ENCODE measurements around the gene AGPAT2.

Gene AGPAT2

DNA sequence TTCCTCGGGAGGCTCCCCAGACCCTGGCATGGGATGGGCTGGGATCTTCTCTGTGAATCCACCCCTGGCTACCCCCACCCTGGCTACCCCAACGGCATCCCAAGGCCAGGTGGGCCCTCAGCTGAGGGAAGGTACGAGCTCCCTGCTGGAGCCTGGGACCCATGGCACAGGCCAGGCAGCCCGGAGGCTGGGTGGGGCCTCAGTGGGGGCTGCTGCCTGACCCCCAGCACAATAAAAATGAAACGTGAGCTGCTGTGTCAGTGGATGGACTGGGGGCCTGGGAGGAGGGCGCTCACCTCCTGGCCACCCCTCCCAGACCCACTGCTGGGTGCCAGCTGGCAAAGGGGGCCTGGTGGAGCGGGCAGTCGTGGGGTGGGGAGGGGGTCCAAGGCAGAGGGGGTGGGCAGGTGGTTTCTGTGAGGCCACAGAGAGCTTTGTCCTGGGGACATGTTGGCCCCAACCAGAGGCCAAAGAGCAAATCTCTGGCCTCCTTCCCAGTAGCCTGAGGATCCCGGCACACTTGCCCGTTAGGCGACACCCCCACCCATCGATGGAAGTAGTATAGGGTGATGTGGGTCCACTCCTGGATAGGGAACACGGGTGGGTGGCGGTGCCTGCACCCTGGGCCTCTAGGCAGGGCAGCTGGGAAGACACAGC is 14.7 kb downstream of the AGPAT2 start:
- no peak for DNase-seq

DNA sequence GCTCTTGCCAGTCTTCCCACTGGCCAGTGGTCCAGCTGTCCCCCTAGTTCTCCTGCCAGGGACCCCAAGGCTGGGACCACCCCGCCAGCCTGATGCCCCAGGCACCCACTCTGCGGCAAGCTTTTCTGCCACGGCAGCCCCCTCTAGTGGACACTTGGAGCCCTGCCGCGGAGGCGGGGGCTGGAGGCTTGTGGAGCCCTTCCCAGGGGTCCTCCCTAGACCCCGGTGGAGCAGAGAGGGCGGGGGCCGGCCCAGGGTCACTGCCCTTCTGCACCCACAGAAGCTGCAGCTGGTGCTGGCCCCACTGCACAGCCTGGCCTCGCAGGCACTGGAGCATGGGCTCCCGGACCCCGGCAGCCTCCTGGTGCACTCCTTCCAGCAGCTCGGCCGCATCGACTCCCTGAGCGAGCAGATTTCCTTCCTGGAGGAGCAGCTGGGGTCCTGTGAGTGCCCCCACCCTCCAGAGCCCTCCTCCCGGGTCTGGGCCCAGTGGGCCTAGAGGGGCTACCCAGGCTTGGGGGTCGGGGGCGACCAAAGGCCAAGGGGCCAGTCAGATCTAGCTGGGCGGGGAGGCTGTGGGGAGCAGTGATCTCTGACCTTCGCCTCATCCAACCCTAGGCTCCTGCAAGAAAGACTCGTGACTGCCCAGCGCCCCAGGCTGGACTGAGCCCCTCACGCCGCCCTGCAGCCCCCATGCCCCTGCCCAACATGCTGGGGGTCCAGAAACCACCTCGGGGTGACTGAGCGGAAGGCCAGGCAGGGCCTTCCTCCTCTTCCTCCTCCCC is 15.4 kb downstream of the AGPAT2 start:
- DNase-seq, result peak in 1 of 2 donors; percentile 46

DNA sequence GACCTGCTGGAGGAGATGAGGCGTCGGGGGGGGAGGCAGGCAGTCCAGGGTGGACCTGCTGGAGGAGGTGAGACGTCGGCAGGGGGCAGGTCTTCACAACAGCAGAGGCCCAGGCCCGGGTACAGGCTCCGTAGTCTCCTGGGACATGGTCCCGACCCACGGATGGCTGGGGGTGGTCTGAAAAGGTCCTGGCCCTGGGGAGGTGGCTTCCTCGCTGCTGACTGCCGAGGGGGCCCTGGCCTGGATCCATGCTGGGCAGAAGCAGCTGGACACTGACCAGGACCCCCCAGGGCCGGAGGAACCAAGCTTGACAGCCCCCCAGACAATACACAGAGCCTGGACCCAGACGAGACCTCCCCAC is 16.0 kb downstream of the AGPAT2 start:
- no peak for DNase-seq

DNA sequence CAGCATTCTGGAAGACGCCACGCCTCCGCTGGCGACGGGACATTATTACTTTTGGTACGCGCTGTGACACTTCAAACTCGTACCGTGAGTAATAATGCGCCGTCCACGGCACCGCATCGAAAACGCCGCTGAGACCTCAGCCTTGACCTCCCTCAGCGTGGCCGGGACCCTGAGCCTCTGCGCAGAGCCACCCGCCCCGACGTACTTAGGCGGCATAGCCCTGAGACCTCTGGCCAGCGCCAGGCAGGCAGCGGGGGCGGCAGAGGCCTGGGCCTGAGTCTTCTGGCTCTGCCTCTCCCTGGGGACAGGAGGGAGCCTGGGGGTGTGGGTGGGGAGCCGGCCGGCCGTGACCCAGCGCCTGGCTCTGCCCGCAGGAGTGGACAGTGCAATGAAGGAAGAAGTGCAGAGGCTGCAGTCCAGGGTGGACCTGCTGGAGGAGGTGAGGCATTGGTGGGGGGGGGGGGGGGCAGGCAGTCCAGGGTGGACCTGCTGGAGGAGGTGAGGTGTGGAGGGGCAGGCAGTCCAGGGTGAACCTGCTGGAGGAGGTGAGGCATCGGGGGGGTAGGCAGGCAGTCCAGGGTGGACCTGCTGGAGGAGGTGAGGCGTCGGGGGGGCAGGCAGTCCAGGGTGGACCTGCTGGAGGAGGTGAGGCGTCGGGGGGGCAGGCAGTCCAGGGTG is 16.5 kb downstream of the AGPAT2 start:
- DNase-seq, result no peak

DNA sequence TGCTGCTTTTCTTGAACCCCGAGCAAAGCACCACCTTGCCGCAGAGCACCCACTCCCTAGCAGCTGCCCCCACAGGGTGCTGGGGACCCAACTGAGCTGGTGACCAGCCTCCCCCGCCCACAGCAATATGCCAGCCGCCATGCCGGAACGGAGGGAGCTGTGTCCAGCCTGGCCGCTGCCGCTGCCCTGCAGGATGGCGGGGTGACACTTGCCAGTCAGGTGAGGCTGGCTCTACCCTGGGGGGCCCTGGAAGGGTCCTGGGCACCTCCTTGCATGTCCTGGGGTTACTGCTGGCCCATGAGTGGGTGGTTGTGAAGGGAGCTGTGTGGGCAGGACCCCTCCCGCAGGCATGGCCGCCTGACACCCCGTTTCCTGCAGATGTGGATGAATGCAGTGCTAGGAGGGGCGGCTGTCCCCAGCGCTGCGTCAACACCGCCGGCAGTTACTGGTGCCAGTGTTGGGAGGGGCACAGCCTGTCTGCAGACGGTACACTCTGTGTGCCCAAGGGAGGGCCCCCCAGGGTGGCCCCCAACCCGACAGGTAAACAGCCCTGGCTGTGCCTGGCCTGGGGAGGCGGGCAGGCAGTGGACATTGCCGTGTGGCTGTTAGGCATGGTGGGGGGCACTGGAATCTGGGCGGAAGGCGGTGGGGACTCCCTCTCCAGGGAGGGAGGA is 17.3 kb downstream of the AGPAT2 start:
- no peak for DNase-seq

DNA sequence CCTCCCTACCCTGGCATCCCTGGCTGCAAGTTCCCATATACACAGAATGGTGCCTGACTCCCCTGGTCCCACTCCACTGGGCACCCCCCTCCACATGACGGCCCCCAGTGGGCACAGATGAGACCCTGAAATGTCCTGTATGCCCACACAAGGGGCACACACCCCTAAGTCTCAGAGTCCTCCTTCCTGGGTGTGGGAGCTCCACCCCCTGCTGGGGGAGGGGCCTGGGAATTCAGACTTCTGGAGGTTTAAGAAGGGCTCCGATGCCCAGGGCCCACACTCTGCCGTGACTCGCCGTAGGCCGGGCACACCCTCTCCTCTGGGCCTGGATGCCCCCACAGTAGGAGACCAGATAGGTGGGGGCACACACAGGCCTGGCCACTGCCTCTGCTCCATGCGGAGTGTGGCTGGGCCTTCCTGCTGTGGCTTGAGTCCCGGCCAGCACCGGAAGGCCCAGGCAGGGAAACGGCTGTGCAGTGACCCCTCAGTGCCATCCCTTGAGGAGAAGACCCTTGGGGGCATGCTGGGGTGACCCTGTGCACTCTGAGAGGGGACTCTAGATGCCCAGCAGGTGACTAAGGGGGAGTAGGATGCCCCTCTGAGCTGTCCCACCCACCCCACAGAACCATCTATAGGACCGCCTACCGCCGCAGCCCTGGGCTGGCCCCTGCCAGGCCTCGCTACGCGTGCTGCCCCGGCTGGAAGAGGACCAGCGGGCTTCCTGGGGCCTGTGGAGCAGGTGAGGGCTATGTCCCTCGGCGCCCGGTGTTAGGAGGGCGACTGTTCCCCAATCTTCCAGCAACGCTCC is 18.1 kb downstream of the AGPAT2 start:
- no peak for DNase-seq

DNA sequence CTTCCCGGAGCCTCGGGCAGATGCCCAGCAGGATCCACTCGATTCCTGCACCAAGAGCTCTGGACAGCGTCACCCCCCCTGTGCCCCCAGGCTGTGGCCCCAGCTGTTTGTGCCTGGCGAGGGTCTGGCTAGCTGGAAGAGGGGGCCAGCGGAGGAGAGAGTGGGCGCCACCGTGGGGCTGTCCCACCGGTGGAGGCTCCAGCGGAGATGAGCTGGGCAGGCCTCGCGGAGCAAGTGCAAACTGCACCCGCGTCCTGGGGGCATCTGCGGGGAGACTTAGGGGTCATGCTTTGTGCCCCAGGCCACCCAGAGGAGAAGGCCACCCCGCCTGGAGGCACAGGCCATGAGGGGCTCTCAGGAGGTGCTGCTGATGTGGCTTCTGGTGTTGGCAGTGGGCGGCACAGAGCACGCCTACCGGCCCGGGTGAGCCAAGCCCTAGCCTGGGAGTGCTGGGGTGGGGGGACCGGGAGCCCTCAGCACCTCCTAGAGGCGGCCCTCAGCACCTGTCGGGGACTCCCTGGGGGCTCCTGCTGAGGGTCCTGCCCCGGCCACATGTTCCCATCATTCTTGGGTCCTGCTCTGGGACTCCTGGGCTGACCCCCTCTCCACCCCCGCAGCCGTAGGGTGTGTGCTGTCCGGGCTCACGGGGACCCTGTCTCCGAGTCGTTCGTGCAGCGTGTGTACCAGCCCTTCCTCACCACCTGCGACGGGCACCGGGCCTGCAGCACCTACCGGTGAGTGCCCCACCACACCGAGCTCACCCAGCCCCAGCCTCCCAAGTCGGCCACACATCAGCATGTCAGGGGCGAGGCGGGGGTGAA is 19.1 kb downstream of the AGPAT2 start:
- DNase-seq, result no peak

DNA sequence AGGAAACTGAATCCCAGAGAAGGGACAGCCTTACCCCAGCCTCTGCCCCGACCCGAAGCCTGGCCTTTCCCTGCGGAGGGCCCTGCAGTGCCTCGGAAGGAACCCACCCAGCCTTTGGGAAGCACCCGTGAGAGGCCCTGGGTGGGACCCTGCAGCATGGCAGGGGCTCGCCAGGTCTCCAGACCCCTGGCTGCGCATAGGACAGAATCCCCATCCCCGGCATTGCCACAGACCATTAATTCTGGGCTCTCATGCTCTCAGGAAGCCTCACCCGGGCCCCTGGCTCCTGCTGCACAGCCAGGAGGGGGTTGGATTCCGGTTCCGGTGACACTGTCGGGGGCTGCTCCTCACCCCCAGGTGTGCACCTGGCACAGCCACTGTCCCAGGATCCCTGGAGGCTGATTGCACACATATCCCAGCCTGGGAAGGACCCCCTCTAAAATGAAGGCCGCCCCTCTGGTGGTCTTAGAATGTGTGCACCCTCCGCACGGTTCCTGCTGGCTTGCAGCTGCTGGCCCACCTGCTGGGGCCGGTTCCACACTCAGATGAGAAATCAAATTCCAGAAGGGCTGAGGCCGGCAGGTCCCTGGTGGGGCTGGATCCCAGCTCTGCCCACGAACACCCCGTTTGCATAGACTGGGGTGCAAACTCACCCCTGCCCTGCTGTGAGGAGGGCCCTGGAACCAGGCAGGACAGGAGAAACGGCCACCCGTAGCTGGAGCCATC is 19.9 kb downstream of the AGPAT2 start:
- no peak for DNase-seq

DNA sequence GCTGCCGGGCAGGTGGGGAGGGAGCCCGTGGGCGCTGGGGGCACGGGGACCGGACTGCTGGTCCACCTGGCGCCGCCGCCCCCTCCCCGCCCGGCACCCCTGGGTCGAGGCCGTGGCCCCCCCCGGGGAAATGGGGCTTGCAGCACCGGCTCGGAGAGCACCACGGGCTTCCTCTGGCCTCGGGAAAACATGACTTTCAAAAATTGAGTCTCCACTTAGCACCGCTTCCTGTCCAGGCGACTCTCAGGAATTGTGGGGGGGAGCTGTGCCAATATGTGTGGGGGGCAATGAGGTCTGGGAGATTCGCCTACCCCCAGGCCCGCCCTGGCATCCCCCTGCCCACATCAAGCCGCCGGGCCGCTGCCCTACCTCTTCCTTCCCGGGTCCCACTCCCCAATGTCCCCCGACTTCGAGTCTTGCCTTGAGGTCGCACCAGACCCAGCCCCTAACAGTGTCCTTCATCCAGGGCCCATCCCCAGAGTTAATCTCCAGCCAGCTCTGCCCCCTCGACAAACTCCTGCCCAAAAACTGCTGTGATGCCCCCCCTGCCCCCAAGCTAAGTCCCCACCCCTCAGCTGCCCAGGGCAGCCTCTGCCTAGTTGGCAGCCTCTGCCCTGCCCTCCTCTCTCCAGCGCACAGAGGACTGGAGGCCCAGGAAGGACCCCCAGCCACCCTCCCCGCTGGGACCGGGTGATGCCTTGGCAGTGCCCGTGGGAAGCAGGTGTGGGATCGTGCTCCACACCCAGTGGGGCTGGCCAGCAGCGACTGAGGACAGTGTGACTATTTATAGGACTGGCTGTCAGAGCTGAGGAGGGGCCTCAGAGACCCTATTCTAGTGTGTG is 20.7 kb downstream of the AGPAT2 start:
- no peak for DNase-seq

DNA sequence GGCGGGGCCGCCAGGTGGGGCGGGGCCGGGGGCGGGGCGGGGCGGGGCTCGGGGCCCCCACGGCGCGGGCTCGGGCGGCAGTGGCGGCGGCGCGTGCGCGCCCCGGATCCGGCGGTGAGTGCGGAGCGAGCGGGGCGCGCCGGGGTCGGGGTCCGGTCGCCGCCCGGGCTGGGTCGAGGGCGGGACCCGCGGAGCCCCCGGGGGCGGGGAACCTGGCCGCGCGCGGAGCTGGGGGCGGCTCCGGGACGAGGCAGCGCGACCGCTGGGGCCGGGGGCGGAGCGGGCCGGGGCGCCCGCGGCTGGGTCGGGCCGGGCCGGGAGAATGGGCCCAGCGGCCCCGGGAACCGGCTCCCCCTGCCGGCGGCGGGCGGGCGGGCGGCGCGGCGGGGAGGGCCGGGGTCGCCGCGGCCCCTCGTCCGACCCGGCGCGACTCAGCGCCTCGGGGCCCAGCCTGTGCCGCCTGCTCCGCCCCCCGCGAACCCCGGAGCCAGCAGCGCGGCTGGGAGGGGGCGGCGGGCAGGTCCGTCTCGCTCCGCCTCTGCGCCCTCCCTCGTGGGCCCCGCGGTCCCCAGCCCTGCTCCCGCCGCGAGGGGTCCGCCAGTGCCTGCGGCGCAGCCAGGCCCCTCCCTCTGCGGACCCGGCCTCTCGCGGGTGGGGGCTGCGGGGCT is 21.4 kb downstream of the AGPAT2 start:
- DNase-seq, result no peak

DNA sequence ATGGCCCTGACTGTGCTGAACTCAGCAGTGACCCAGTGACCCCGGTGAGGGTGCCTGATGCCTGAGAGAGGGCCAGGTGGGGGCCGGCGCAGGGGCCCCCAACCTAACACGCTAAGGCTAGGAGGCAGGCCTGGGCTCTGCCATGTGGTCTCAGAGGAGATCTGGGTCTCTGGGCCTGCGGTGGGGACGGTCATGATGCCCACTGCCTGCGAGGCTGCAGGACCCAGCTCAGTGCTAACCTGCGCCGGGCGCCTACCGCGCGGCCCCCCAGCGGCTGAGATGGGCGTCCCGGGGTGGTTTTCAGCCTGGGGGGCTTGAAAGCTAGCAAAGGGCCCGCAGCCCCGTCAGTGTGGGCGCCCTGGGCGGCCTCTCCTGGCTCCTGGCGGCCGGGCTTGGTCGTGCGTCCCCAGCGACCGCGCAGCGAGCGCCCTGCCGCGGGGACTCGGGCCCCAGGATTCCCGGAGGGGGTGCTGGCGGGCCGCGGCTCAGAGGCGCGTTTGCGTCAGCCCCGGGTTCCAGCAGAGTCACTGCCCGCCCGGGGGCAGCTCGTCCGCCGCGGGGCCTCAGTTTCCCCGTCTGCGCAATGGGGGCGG is 22.1 kb downstream of the AGPAT2 start:
- DNase-seq, result no peak

DNA sequence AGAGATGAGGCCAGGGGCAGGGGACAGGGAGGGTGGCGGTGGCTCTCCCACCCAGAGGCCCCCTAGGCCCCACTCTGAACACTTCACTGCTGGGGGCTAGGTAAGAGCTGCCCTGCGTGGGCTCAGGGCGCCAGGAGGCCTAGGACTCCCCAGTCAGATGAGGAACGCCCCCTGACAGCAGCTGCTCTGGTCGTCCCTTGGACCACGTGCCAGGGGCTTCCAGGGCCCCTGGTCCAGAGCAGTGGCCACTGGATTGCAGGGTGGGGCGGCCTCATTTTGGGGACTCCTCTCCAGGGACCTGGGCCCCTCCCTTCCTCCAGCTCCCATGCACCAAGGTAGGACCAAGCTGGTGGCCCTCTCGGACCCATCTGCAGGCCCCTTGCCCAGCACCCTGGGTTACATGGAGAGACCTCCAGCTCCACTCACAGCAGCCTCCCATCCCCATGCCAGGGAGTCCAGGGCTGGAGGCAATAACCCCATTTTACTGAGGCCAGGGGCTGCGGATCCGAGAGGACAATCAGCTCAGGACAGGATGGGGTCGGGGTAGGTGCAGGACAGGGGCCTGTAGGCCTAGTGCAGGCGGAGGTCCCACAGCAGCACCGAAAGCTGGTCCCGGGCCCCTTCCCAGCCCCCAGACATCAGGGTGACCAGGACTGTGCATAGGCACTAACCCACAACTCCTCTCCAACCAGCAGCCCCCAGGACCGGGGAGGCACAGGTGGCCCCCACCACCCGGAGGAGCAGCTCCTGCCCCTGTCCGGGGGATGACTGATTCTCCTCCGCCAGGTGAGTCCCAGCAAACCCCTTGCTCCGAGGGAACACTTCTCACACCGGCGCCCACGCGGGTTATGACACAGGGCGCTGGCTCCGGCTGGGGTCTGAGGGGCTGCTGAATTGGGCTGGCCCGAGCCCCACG is 23.0 kb downstream of the AGPAT2 start:
- no peak for DNase-seq

DNA sequence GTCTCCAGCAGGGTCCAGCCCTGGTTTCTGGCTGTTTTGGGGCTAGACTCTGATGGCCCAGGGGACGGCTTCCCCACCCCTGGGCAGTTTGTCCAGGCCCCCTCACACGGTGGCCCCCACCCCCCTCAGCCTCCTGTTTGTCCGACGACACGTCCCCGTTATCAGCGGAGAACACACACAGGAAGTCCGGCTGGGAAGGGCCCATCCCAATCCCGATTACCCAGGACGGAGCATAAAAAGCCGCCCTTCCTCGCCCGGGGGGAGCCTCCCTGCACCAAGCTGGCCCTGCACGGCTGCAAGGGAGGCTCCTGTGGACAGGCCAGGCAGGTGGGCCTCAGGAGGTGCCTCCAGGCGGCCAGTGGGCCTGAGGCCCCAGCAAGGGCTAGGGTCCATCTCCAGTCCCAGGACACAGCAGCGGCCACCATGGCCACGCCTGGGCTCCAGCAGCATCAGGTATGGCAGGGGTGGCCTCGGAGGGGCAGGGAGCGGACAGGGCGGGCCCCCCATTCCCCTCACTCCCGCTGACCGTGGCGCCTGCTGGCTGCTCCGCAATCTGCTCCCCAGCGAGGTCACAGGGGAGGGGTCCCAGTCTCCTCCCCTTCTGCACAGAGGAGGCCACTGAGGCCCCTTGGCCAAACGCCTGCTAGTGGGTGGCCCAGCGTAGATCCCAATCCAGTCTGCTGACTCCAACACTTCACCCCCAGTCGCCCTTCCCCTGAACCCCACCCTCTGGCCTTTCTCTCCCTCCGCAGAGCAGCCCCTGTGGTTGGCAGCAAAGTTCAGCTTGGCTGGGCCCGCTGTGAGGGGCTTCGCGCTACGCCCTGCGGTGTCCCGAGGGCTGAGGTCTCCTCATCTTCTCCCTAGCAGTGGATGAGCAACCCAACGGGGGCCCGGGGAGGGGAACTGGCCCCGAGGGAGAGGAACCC is 24.3 kb downstream of the AGPAT2 start, which contains the start of gene EGFL7:
EGFL7 (plus strand) TSS at position 261 of the 926 bp plus-strand sequence. CDS start 5,367 bp downstream, outside the sequence.
- DNase-seq, result no peak

DNA sequence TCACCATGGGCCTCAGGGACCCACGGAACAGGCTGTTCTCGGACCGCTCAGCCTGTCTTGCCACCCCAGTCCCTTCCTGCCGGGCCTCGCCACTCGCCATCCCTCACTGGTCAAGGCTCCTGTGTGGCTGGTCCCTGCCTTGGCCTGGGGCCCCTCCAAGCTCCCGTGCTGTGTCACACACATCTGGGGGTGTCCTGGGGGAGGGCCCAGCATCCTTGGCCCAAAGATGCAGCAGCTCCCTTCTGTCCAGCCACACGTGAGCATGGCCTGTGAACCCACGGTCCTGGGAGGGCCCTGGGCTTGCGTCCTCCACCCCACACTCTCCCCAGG is 25.0 kb downstream of the AGPAT2 start:
- no peak for DNase-seq

DNA sequence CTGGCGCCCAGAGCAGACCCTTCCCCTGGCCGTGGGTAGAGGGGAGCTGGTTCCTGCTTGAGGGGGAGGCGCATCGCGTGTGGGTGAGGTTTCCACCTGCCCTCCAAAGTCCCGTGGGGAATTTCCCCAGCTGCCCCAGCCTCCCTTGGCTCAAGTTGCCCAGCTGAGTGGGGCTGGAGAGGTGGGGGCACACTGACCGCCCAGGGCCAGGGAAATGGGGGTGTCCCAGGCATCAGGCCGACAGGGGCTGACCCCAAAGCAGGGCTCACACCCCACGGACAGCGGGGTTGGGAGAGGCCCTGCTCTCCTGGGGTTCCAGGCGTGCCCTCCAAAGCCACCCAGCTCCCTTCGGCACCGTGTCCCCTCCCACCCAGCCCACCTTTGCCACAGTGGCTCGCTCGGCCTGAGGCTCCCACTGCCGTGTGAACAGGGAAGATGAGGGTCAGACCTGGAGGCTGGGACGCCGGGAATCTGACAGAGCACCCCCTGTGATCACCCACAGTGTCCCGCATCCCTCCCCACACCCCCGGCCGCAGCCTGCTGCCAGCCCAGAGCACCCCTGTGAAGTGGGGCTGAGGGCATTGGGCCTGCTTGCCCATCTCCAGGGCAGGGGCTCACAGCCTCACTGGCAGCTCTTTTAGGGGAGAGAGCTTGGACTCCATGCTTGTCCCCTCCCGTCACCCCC is 25.5 kb downstream of the AGPAT2 start:
- DNase-seq, result no peak

DNA sequence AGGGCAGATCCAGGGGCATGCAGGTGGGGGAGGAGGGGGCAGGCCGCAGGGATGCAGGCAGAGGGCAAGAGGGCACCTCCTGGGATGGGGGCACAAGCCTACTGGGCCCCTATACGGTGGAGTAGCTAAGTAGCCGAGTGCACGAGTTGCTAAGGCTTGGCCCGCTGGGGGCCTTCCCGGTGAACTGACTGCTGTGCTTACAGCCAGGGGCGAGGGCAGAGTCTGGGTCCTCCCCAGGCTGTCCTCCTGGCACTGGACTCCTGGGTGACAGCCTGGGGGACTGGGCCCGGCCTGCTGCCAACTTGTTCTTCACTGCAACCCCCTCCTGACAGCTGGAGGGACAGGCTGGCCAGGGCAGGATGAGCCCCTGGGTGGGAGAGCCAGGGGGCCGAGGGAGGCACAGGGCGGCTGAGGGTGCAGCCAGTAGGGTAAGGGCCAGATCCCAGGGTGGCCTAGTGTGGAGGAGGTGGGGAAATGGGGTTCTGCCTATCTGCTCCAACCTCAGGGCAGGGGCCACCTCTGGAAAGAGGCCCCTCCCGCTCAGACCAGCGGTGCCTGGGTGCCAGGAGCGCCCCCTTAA is 26.2 kb downstream of the AGPAT2 start:
- DNase-seq, result no peak

All from inflammatory macrophage treated with lipopolysaccharide for 1 hour (primary cell).